Measurements from ENCODE around the gene CAPN11.
"Not testable (repeated sequence)": the region's sequence is repeated elsewhere in the genome, so short reads cannot be mapped to it uniquely, and the experiment has no call there.

GRCh38 chr6:44185356-44185755 lies 26.7 kb downstream of the CAPN11 start:
- TF ChIP-seq POLR2A, POLR2AphosphoS5 (IDR thresholded peaks at IDR 0.05): not testable (repeated sequence)
- TF ChIP-seq, protein P1, sequence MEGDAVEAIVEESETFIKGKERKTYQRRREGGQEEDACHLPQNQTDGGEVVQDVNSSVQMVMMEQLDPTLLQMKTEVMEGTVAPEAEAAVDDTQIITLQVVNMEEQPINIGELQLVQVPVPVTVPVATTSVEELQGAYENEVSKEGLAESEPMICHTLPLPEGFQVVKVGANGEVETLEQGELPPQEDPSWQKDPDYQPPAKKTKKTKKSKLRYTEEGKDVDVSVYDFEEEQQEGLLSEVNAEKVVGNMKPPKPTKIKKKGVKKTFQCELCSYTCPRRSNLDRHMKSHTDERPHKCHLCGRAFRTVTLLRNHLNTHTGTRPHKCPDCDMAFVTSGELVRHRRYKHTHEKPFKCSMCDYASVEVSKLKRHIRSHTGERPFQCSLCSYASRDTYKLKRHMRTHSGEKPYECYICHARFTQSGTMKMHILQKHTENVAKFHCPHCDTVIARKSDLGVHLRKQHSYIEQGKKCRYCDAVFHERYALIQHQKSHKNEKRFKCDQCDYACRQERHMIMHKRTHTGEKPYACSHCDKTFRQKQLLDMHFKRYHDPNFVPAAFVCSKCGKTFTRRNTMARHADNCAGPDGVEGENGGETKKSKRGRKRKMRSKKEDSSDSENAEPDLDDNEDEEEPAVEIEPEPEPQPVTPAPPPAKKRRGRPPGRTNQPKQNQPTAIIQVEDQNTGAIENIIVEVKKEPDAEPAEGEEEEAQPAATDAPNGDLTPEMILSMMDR (IDR thresholded peaks at IDR 0.05): not testable (repeated sequence)
